Smooth muscle cell (in vitro differentiated cells): ENCODE measurements around the gene GRIK1. TPM values are rescaled to one million over a fixed set of nuclear protein-coding genes. Genes with fewer than 3 reads are reported as not detected.

Source experiments
- DNase-seq: peaks from one replicate; lab custom pipeline; 2025; ENCODE audit not compliant: unreplicated experiment; lab: John Stamatoyannopoulos, UW
- H2AFZ ChIP-seq: fragments of 200-600 bp; sonication (generic); 2 replicates; pipeline ENCODE4 v1.6.0; 2016; ENCODE audit warnings: antibody characterized with exemption, low read depth, mild to moderate bottlenecking
- H3F3A ChIP-seq: fragments of 200-600 bp; sonication (generic); 2 replicates; pipeline ENCODE4 v1.6.0; 2017; ENCODE audit warnings: antibody characterized with exemption, low read depth
- H3K27ac ChIP-seq: fragments of 200-600 bp; sonication (generic); 2 replicates; pipeline ENCODE4 v1.5.1; 2016; ENCODE audit warnings: low read depth, mild to moderate bottlenecking
- H3K27me3 ChIP-seq: fragments of 200-600 bp; sonication (generic); 2 replicates; pipeline ENCODE4 v1.6.1; 2016; ENCODE audit warnings: low read depth, mild to moderate bottlenecking
- H3K36me3 ChIP-seq: fragments of 200-600 bp; sonication (generic); 2 replicates; pipeline ENCODE4 v1.5.1; 2016; ENCODE audit warnings: low read depth
- H3K4me1 ChIP-seq: fragments of 200-600 bp; sonication (generic); 2 replicates; pipeline ENCODE4 v1.5.1; 2016; ENCODE audit warnings: low read depth
- H3K4me2 ChIP-seq: fragments of 200-600 bp; sonication (generic); 2 replicates; pipeline ENCODE4 v1.6.0; 2016; ENCODE audit warnings: mild to moderate bottlenecking
- H3K4me3 ChIP-seq: fragments of 200-600 bp; sonication (generic); 2 replicates; pipeline ENCODE4 v1.5.1; 2016; ENCODE audit warnings: mild to moderate bottlenecking
- H3K79me2 ChIP-seq: fragments of 200-600 bp; sonication (generic); 2 replicates; pipeline ENCODE4 v1.6.0; 2016; ENCODE audit warnings: low read depth, mild to moderate bottlenecking
- H3K9ac ChIP-seq: fragments of 200-600 bp; sonication (generic); 2 replicates; pipeline ENCODE4 v1.6.0; 2016; ENCODE audit warnings: low read depth
- H3K9me3 ChIP-seq: fragments of 200-600 bp; sonication (generic); replicated peaks from 2 replicates; pipeline ENCODE4 v1.5.1; 2016; ENCODE audit warnings: low read depth
- H4K20me1 ChIP-seq: fragments of 200-600 bp; sonication (generic); 2 replicates; pipeline ENCODE4 v1.6.0; 2016; ENCODE audit warnings: low read depth
- CTCF ChIP-seq: fragments of 200-600 bp; sonication (generic); IDR thresholded peaks from 2 replicates; pipeline ENCODE4 v1.5.1; 2017; ENCODE audit warnings: borderline replicate concordance, mild to moderate bottlenecking, antibody characterized with exemption; ENCODE audit not compliant: insufficient read depth, poor library complexity, severe bottlenecking
- WGBS: methylation state at CpG from one replicate; pipeline ENCODE4 v1.1.7; 2016; ENCODE audit warnings: low lambda C conversion rate; 5-methylcytosine and 5-hydroxymethylcytosine counted together
- polyA plus RNA-seq: library from polyadenylated mRNA; unstranded; fragments of >200 nt; fragmentation: Nextera tagmentation; extraction: Ambion mirVana; gene quantifications from 2 replicates; pipeline ENCODE4 v1.2.1, GENCODE V29; 2016
- total RNA-seq: library from RNA; depleted of rRNA; stranded (reverse); fragments of >200 nt; gene quantifications from 2 replicates; pipeline ENCODE4 v1.2.3, GENCODE V29; 2014

Gene GRIK1
- total and polyA plus RNA-seq, 2 experiments from 2014 or later, result 0.09 TPM; not detected in 1

- no peak for TF ChIP-seq CTCF
- Histone ChIP-seq H3K4me1 (no peaks in the 10 kb centered on the region), H3K4me3 (no peak overlapping the region), H3K27me3 (no peaks in the 10 kb centered on the region), H3K9me3 (no peaks in the 10 kb centered on the region), H3K4me2 (no peak overlapping the region), H3K36me3 (no peaks in the 10 kb centered on the region), H3F3A (no peaks in the 10 kb centered on the region), H3K27ac (no peak overlapping the region), H3K79me2 (no peaks in the 10 kb centered on the region), H4K20me1 (no peaks in the 10 kb centered on the region), H3K9ac (no peak overlapping the region), H2AFZ (no peak overlapping the region)
- no peak for DNase-seq
- 86% methylated on average over 2 of the region's 2 CpGs for WGBS
Measured at GRCh38 chr21:29777160-29777559, 162.6 kb downstream of the GRIK1 start.

- Histone ChIP-seq H3K4me1 (no peaks in the 10 kb centered on the region), H3K27ac (no peak overlapping the region), H3K79me2 (no peaks in the 10 kb centered on the region), H3K36me3 (no peaks in the 10 kb centered on the region), H3K4me3 (no peak overlapping the region), H3K9me3 (no peaks in the 10 kb centered on the region), H4K20me1 (no peaks in the 10 kb centered on the region), H3F3A (no peaks in the 10 kb centered on the region), H2AFZ (no peak overlapping the region), H3K27me3 (no peaks in the 10 kb centered on the region), H3K4me2 (no peak overlapping the region), H3K9ac (no peak overlapping the region)
- TF ChIP-seq CTCF, result no peak
- no peak for DNase-seq
- WGBS, result 91% methylated on average over 1 of the region's 1 CpG
Measured at GRCh38 chr21:29775462-29775861, 164.3 kb downstream of the GRIK1 start.

- no peak for TF ChIP-seq CTCF
- Histone ChIP-seq H3K79me2 (no peaks in the 10 kb centered on the region), H3K9ac (no peak overlapping the region), H3F3A (no peaks in the 10 kb centered on the region), H2AFZ (no peak overlapping the region), H3K36me3 (no peaks in the 10 kb centered on the region), H3K9me3 (no peaks in the 10 kb centered on the region), H3K4me2 (no peak overlapping the region), H3K4me3 (no peak overlapping the region), H3K27me3 (no peaks in the 10 kb centered on the region), H3K27ac (no peak overlapping the region), H4K20me1 (no peaks in the 10 kb centered on the region), H3K4me1 (no peaks in the 10 kb centered on the region)
- 92% methylated on average over 4 of the region's 4 CpGs for WGBS
- no peak for DNase-seq
Measured at GRCh38 chr21:29771491-29772066, 168.2 kb downstream of the GRIK1 start.

- no peaks in the 10 kb centered on the region for H3K9me3 ChIP-seq
- no peak overlapping the region for H2AFZ ChIP-seq
- no peak overlapping the region for H3K27ac ChIP-seq
- H3F3A ChIP-seq, result no peaks in the 10 kb centered on the region
- no peak overlapping the region for H3K9ac ChIP-seq
- no peak for TF ChIP-seq CTCF
- no peak for DNase-seq
- H3K4me1 ChIP-seq, result no peaks in the 10 kb centered on the region
- H3K27me3 ChIP-seq, result no peaks in the 10 kb centered on the region
- H3K36me3 ChIP-seq, result no peaks in the 10 kb centered on the region
- no peaks in the 10 kb centered on the region for H4K20me1 ChIP-seq
- H3K4me3 ChIP-seq, result no peak overlapping the region
- H3K79me2 ChIP-seq, result no peaks in the 10 kb centered on the region
- 82% methylated on average over 4 of the region's 4 CpGs for WGBS
- H3K4me2 ChIP-seq, result no peak overlapping the region
Measured at GRCh38 chr21:29763674-29764073, 176.1 kb downstream of the GRIK1 start.
